Memory B cell (primary cell): ENCODE results near the gene RAP1B.
"Not testable (repeated sequence)": the region's sequence is repeated elsewhere in the genome, so short reads cannot be mapped to it uniquely, and the experiment has no call there.

Source experiments
- ATAC-seq: fragments of 150-1000 bp; cut with Tn5 transposase; 2 replicates; pipeline ENCODE4 v1.10.0; 2021; ENCODE audit warnings: low read depth, mild to moderate bottlenecking, moderate library complexity
- DNase-seq, 2 donors: peaks; one replicate each; pipeline ENCODE4 v3.0.0; 2022; ENCODE audit warnings: low spot score in 2 of 2
- H3K27ac Mint-ChIP-seq: one replicate; pipeline ENCODE4 v1.8.0; 2022; ENCODE audit warnings: mild to moderate bottlenecking, moderate library complexity, mixed read lengths
- H3K27me3 Mint-ChIP-seq: one replicate; pipeline ENCODE4 v1.8.0; 2022; ENCODE audit warnings: mixed read lengths
- H3K36me3 Mint-ChIP-seq: one replicate; pipeline ENCODE4 v1.8.0; 2022; ENCODE audit warnings: mild to moderate bottlenecking, mixed read lengths
- H3K4me1 Mint-ChIP-seq: one replicate; pipeline ENCODE4 v1.8.0; 2022; ENCODE audit warnings: mixed read lengths
- H3K4me3 Mint-ChIP-seq: one replicate; pipeline ENCODE4 v1.8.0; 2022; ENCODE audit warnings: mild to moderate bottlenecking, moderate library complexity, mixed read lengths
- H3K9me3 Mint-ChIP-seq: one replicate; pipeline ENCODE4 v1.8.0; 2022; ENCODE audit warnings: mixed read lengths

Gene RAP1B

DNA sequence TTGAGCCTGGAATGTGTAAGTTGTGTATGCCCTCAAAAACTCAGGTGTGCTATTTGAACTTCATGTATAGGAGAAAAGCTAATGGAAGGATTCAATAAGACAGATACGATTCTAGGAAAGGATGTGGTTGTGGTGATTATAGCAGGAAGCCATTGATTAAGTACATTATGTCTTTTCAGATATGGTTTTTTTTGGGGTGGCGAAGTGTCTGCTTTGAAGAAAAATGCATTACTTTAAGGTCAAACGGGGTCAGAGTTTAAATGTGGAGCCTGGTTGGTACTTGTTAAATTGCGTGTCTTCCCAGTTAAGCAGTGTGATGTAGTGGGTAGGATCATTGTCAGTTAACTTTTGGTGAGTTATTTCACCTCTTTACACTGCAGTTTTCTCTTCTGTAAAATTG lies 63.1 kb downstream of the RAP1B start:
- ATAC-seq = no peak

DNA sequence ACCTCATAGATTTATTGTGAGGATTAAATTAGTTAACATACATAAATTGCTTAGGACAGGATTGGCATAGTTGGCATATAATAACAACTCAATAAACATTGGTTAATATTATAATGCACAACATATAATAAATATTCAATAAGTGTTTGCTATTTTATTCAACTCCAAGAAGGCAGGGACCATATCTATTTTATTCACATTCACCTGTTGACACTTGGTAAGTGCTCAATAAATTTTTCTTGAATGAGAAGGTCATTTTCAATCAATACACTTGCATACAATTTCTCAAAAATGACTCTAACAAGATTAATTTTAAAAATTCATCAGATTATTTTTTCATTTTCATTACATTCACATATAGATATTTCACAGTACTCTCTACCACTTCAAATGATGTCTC lies 63.7 kb downstream of the RAP1B start:
- Mint-ChIP-seq H3K27ac (no peak overlapping the region), H3K36me3 (peaks cover 2% of the 10 kb centered on the region), H3K4me3 (no peak overlapping the region), H3K9me3 (no peaks in the 10 kb centered on the region), H3K4me1 (peaks cover 4% of the 10 kb centered on the region), H3K27me3 (no peaks in the 10 kb centered on the region)
- no peak for ATAC-seq
- no peak for DNase-seq

More for the DNA sequence above, 63.1 kb downstream of the RAP1B start:
- DNase-seq = no peak
- Mint-ChIP-seq H3K27me3 (no peaks in the 10 kb centered on the region), H3K4me1 (peaks cover 2% of the 10 kb centered on the region), H3K36me3 (peaks cover under 1% of the 10 kb centered on the region), H3K27ac (no peak overlapping the region), H3K4me3 (no peak overlapping the region), H3K9me3 (no peaks in the 10 kb centered on the region)

DNA sequence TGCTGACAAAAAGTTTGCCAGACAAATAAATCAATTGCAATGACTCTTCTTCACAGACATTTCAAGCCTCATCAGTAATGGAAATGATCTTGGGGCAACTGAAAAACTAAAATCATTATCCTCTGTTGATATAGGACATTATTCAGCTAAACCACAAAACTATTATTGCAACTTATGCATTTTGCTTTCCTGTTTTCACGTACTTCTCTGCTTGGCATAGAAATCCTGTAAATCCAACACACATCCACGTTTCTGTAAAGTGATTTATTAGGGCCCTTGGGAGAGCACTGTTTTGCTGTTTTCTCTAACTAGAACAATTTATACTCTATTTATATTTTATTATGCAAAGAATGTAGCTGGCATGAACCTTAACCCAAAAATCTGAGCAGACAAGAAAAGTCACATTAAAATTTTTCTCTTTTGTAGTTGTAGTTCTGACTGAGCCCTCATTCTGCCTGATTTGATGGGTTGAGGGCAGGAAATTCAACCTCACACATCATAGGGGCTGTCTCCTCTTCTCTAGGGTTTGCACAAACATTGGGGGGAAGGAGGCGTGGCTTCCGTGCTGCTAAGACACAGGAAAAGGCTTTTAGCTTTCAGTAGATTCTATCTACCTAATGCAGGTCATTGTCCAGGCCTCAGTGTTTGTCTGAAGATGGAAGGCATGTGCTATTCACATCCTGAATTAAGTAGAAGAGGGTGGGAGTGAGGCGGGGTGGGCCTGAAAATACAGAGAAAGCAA lies 64.6 kb downstream of the RAP1B start:
- no peak overlapping the region for H3K4me3 Mint-ChIP-seq
- DNase-seq (no peak), ATAC-seq (no peak)
- H3K27ac Mint-ChIP-seq = no peak overlapping the region
- H3K4me1 Mint-ChIP-seq = peaks cover 4% of the 10 kb centered on the region
- no peaks in the 10 kb centered on the region for H3K9me3 Mint-ChIP-seq
- peaks cover 2% of the 10 kb centered on the region for H3K36me3 Mint-ChIP-seq
- H3K27me3 Mint-ChIP-seq = no peaks in the 10 kb centered on the region

DNA sequence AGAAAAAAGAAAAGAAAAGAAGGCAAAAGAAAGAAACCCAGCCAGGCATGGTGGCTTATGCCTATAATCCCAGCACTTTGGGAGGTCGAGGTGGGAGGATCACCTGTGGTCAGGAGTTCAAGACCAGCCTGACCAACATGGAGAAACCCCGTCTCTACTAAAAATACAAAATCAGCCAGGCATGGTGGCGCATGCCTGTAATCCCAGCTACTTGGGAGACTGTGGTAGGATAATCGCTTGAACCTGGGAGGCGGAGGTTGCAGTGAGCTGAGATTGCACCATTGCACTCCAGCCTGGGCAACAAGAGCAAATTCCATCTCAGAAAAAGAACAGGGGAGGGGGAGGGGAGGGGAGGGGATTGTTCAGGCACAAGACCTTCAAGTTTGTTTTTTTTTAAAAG lies 66.2 kb downstream of the RAP1B start:
- not testable (repeated sequence) for H3K4me1 Mint-ChIP-seq, DNase-seq, H3K36me3 Mint-ChIP-seq, H3K27me3 Mint-ChIP-seq, ATAC-seq, H3K4me3 Mint-ChIP-seq, H3K9me3 Mint-ChIP-seq, H3K27ac Mint-ChIP-seq

DNA sequence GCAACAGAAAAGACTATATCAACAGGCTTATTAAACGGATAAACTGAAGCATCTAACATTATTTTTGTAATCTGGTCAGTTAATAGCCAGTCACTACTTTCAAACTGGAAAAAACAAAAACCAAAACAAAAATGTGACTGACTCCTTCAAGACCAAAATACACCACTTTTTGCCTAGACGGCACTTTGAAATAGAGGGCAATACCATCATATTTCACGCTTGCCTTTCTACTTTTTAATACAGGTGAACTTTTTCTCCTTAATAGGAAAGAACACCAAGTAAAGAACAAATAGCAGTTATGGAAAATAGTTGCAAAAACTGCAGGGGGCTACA lies 75.5 kb downstream of the RAP1B start:
- DNase-seq = no peak
- peaks cover 3% of the 10 kb centered on the region for H3K4me1 Mint-ChIP-seq
- H3K27ac Mint-ChIP-seq = peak overlapping the region; percentile 94
- no peaks in the 10 kb centered on the region for H3K9me3 Mint-ChIP-seq
- no peaks in the 10 kb centered on the region for H3K27me3 Mint-ChIP-seq
- peak; percentile 1 for ATAC-seq
- H3K4me3 Mint-ChIP-seq = peak overlapping the region; percentile 93
- peaks cover 5% of the 10 kb centered on the region for H3K36me3 Mint-ChIP-seq

DNA sequence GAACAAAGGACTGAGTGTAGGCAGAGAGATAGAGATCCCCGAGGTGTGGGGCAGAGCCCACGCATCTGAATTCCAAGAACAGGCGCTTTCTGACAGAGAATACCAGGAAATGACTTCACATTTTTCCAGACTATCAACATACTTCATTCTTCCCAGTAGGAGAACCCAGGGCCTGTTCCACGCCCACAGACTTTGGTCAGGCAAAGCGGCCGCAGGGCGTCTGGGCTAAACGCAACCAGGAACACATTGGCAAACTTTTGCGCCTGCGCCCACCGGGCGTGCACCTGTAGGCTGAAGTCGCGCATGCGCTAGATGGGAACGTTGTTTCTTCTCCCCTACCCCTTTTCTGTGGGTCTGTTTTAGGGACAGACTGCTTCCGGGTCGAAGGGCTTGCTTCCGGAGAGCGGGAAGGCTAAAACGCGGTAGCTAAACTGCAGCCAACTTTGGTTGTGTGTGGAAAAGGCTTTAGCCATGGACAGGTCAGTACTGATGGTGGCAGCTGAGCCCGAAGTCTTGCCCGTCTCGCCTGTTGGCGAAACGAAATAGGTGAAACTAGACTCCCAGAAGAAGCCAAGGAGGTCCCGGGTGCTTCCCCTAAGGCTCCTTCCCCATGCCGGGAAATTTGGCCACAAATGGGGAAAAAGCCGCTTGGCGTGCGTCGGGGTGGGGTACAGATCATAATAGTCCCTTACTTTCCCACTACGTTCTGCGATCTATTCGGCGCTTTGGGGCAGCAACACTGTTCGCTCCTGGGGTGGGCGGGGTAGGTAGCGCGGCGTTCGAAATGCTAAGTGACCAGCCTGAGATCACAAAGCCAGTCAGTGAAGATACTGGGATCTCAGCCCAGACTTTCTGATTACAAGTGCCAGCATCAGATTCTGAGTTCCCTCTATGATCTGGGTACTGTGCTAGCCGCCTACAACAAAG lies 76.2 kb downstream of the RAP1B start, which contains the start of gene NUP107:
TSS of gene NUP107 (plus strand) at position 384 of the 927 bp plus-strand sequence. CDS start at position 472, 88 bp downstream.
- Mint-ChIP-seq H3K9me3 (no peaks in the 10 kb centered on the region), H3K36me3 (peaks cover 6% of the 10 kb centered on the region), H3K4me1 (peaks cover 3% of the 10 kb centered on the region), H3K4me3 (peak within 1 kb of the TSS; percentile 93), H3K27me3 (no peaks in the 10 kb centered on the region), H3K27ac (peak within 1 kb of the TSS; percentile 94)
- ATAC-seq (peak; percentile 96), DNase-seq (peak; percentile 95)

DNA sequence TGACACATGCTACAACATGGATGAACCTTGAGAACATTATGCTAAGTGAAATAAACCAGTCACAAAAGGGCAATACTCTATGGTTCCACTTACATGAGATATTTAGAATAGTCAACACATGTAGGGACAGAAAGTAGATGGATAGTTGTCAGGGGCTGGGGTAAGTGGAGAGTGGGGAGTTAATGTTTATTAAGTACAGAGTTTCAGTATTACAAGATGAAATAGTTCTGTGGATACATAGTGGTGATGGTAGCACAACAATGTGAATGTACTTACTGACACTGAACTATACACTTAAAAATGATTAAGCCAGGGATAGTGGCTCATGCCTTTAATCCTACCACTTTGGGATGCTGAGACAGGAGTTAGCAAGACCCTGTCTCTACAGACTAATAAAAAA lies 84.8 kb downstream of the RAP1B start:
- H3K27ac Mint-ChIP-seq = no peak overlapping the region
- ATAC-seq (no peak), DNase-seq (no peak)
- no peaks in the 10 kb centered on the region for H3K4me1 Mint-ChIP-seq
- H3K36me3 Mint-ChIP-seq = peaks cover 42% of the 10 kb centered on the region
- H3K27me3 Mint-ChIP-seq = no peaks in the 10 kb centered on the region
- no peaks in the 10 kb centered on the region for H3K9me3 Mint-ChIP-seq
- no peak overlapping the region for H3K4me3 Mint-ChIP-seq

DNA sequence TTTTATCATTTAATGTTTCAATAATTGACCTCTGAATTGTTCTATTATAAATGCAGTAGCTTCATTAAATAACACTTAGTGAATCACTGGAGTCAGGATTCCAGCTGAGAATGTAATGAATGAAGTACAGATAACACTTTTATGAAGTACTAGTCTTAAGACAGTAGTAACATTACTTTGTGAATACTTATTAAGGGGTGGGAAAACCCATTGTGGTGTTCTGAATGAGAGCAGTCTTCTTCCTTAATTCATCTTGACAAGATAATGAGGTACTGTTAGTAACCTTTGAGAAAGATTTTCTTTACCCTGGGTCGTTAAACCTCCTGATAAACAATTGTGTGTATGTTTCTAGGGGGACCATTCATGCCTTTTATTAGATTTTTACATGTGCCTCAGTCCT lies 88.8 kb downstream of the RAP1B start:
- H3K4me1 Mint-ChIP-seq = no peaks in the 10 kb centered on the region
- peaks cover 36% of the 10 kb centered on the region for H3K36me3 Mint-ChIP-seq
- no peaks in the 10 kb centered on the region for H3K27me3 Mint-ChIP-seq
- ATAC-seq = no peak
- no peaks in the 10 kb centered on the region for H3K9me3 Mint-ChIP-seq
- H3K27ac Mint-ChIP-seq = no peak overlapping the region
- no peak for DNase-seq
- H3K4me3 Mint-ChIP-seq = no peak overlapping the region
